Activated CD8-positive, alpha-beta T cell treated with anti-CD3 and anti-CD28 coated beads, Interleukin-2, amount 10 ng/mL, durations not matched to agents 7 days and 5 days (primary cell): ENCODE results near the gene MAGEA12. TPM values are rescaled to one million over a fixed set of nuclear protein-coding genes. Genes with fewer than 3 reads are reported as not detected.
"Not testable (repeated sequence)": the region's sequence is repeated elsewhere in the genome, so short reads cannot be mapped to it uniquely, and the experiment has no call there.

Source experiments
- ATAC-seq: fragments of 150-1000 bp; cut with Tn5 transposase; one replicate; pipeline ENCODE4 v1.10.0; 2021; ENCODE audit warnings: moderate library complexity
- CTCF ChIA-PET: fragments of 350-600 bp; sonication (Branson Sonifier 250); formaldehyde crosslinking; loops from one replicate; lab custom pipeline; 2021; ENCODE audit warnings: antibody characterized with exemption; lab: Charles Lee
- POLR2A ChIA-PET: fragments of 350-600 bp; sonication (Branson Sonifier 250); formaldehyde crosslinking; loops from one replicate; lab custom pipeline; 2021; ENCODE audit warnings: antibody characterized with exemption; lab: Charles Lee
- DNase-seq: peaks from one replicate; pipeline ENCODE4 v3.0.0-alpha.2; 2020
- H3K27ac Mint-ChIP-seq: one replicate; pipeline ENCODE4 v1.8.0; 2021; ENCODE audit warnings: mild to moderate bottlenecking, mixed read lengths
- H3K27me3 Mint-ChIP-seq: one replicate; pipeline ENCODE4 v1.8.0; 2021; ENCODE audit warnings: low read depth, mixed read lengths
- H3K36me3 Mint-ChIP-seq: one replicate; pipeline ENCODE4 v1.8.0; 2021; ENCODE audit warnings: low read depth, mixed read lengths
- H3K4me1 Mint-ChIP-seq: one replicate; pipeline ENCODE4 v1.8.0; 2021; ENCODE audit warnings: low read depth, mixed read lengths
- H3K4me3 Mint-ChIP-seq: one replicate; pipeline ENCODE4 v1.8.0; 2021; ENCODE audit warnings: mild to moderate bottlenecking, mixed read lengths
- H3K9me3 Mint-ChIP-seq: one replicate; pipeline ENCODE4 v1.8.0; 2022; ENCODE audit warnings: mixed read lengths; ENCODE audit not compliant: insufficient read depth
- total RNA-seq, 2 experiments: library from RNA; stranded (reverse); gene quantifications; one replicate each; pipeline ENCODE4 v1.2.3, GENCODE V29; 2021

MAGEA12 gene, protein sequence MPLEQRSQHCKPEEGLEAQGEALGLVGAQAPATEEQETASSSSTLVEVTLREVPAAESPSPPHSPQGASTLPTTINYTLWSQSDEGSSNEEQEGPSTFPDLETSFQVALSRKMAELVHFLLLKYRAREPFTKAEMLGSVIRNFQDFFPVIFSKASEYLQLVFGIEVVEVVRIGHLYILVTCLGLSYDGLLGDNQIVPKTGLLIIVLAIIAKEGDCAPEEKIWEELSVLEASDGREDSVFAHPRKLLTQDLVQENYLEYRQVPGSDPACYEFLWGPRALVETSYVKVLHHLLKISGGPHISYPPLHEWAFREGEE
- not detected for total RNA-seq

GRCh38 chrX:152733261-152733975 lies at the start of gene MAGEA12, which contains the start of gene CSAG1:
Gene MAGEA12, plus strand, starts transcription at chrX:152733757. Its CDS starts 2,405 bp downstream, at chrX:152736162.
Gene CSAG1, minus strand, starts transcription at chrX:152733721. Its CDS starts 1,261 bp downstream, at chrX:152732460.
- no peaks in the 10 kb centered on the region for H3K9me3 Mint-ChIP-seq
- H3K27me3 Mint-ChIP-seq = peaks cover 3% of the 10 kb centered on the region
- no peaks in the 10 kb centered on the region for H3K36me3 Mint-ChIP-seq
- no peak within 1 kb of the TSS for H3K27ac Mint-ChIP-seq
- ChIA-PET POLR2A (no interaction called here), CTCF (no interaction called here)
- H3K4me3 Mint-ChIP-seq = no peak within 1 kb of the TSS
- no peaks in the 10 kb centered on the region for H3K4me1 Mint-ChIP-seq
- no peak for ATAC-seq
- DNase-seq = no peak

GRCh38 chrX:152697952-152698931 lies 35.3 kb upstream of the MAGEA12 start, which contains the start of gene MAGEA3:
Gene MAGEA3, plus strand, starts transcription at chrX:152698794. Its CDS starts 2,039 bp downstream, at chrX:152700833.
- H3K27ac Mint-ChIP-seq, ATAC-seq, H3K36me3 Mint-ChIP-seq, H3K4me1 Mint-ChIP-seq, H3K4me3 Mint-ChIP-seq, CTCF ChIA-PET, POLR2A ChIA-PET, H3K9me3 Mint-ChIP-seq, H3K27me3 Mint-ChIP-seq, DNase-seq: not testable (repeated sequence)

DNA sequence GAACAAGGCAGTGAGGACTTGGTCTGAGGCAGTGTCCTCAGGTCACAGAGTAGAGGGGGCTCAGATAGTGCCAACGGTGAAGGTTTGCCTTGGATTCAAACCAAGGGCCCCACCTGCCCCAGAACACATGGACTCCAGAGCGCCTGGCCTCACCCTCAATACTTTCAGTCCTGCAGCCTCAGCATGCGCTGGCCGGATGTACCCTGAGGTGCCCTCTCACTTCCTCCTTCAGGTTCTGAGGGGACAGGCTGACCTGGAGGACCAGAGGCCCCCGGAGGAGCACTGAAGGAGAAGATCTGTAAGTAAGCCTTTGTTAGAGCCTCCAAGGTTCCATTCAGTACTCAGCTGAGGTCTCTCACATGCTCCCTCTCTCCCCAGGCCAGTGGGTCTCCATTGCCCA lies 33.2 kb upstream of the MAGEA12 start:
- H3K4me3 Mint-ChIP-seq, H3K9me3 Mint-ChIP-seq, H3K4me1 Mint-ChIP-seq, POLR2A ChIA-PET, CTCF ChIA-PET, DNase-seq, ATAC-seq, H3K36me3 Mint-ChIP-seq, H3K27me3 Mint-ChIP-seq, H3K27ac Mint-ChIP-seq: not testable (repeated sequence)

GRCh38 chrX:152706500-152706899 lies 27.1 kb upstream of the MAGEA12 start:
- H3K27me3 Mint-ChIP-seq, H3K36me3 Mint-ChIP-seq, POLR2A ChIA-PET, H3K9me3 Mint-ChIP-seq, H3K4me1 Mint-ChIP-seq, H3K4me3 Mint-ChIP-seq, DNase-seq, CTCF ChIA-PET, ATAC-seq, H3K27ac Mint-ChIP-seq: not testable (repeated sequence)

- ATAC-seq, H3K4me3 Mint-ChIP-seq, H3K9me3 Mint-ChIP-seq, H3K27ac Mint-ChIP-seq, DNase-seq, POLR2A ChIA-PET, H3K36me3 Mint-ChIP-seq, H3K4me1 Mint-ChIP-seq, CTCF ChIA-PET, H3K27me3 Mint-ChIP-seq: not testable (repeated sequence)
Observed at GRCh38 chrX:152709173-152709572, 24.4 kb upstream of the MAGEA12 start, which contains the start of gene CSAG2. Gene CSAG2, minus strand, starts transcription at chrX:152709273. Its CDS starts 161 bp downstream, at chrX:152709112.

DNA sequence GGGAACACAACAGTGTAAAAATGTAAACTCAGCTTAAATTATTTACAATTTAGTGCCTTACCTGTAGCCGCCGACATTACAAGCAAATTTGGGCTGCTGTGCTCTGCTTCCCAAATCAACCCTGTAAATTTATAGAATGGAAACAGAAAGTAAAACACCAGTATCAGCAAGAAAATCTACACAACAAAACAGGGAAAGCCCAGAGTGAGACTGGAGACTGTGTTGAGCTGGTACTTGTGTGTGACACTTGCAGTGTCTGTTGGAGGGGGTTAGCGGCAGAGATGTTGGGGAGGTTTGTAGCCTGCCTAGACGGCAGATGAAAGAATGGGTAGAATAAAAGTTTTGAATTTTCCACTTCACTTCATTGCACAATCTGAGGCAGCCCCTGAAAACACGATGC lies 20.4 kb upstream of the MAGEA12 start:
- H3K9me3 Mint-ChIP-seq, H3K4me3 Mint-ChIP-seq, ATAC-seq, H3K27me3 Mint-ChIP-seq, CTCF ChIA-PET, H3K27ac Mint-ChIP-seq, H3K36me3 Mint-ChIP-seq, POLR2A ChIA-PET, H3K4me1 Mint-ChIP-seq, DNase-seq: not testable (repeated sequence)

GRCh38 chrX:152713815-152714787 lies 19.5 kb upstream of the MAGEA12 start, which contains the start of gene MAGEA2B:
Gene MAGEA2B, plus strand, starts transcription at chrX:152714628. Its CDS starts 2,479 bp downstream, at chrX:152717107.
- ATAC-seq, H3K4me1 Mint-ChIP-seq, CTCF ChIA-PET, H3K27ac Mint-ChIP-seq, H3K27me3 Mint-ChIP-seq, H3K4me3 Mint-ChIP-seq, DNase-seq, H3K36me3 Mint-ChIP-seq, POLR2A ChIA-PET, H3K9me3 Mint-ChIP-seq: not testable (repeated sequence)

GRCh38 chrX:152725409-152725808 lies 8.1 kb upstream of the MAGEA12 start:
- Mint-ChIP-seq H3K4me3 (no peak overlapping the region), H3K9me3 (no peaks in the 10 kb centered on the region), H3K4me1 (no peaks in the 10 kb centered on the region), H3K27ac (no peak overlapping the region), H3K27me3 (peaks cover 3% of the 10 kb centered on the region), H3K36me3 (no peaks in the 10 kb centered on the region)
- ATAC-seq = no peak
- POLR2A ChIA-PET = no interaction called here
- CTCF ChIA-PET = no interaction called here
- DNase-seq = no peak

DNA sequence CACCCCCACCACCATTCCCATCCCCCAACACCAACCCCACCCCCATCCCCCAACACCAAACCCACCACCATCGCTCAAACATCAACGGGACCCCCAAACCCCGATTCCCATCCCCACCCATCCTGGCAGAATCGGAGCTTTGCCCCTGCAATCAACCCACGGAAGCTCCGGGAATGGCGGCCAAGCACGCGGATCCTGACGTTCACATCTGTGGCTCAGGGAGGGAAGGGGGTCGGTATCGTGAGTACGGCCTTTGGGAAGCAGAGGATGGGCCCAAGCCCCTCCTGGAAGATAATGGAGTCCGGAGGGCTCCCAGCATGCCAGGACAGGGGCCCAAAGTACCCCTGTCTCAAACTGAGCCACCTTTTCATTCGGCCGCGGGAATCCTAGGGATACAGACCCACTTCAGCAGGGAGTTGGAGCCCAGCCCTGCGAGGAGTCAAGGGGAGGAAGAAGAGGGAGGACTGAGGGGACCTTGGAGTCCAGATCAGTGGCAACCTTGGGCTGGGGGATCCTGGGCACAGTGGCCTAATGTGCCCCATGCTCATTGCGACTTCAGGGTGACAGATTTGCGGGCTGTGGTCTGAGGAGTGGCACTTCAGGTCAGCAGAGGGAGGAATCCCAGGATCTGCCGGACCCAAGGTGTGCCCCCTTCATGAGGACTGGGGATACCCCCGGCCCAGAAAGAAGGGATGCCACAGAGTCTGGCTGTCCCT lies 744 bp downstream of the MAGEA12 start:
- ATAC-seq, H3K4me1 Mint-ChIP-seq, H3K27ac Mint-ChIP-seq, DNase-seq, H3K9me3 Mint-ChIP-seq, H3K4me3 Mint-ChIP-seq, H3K27me3 Mint-ChIP-seq, H3K36me3 Mint-ChIP-seq, CTCF ChIA-PET, POLR2A ChIA-PET: not testable (repeated sequence)

- Mint-ChIP-seq H3K4me1 (no peaks in the 10 kb centered on the region), H3K27ac (no peak overlapping the region), H3K9me3 (no peaks in the 10 kb centered on the region), H3K36me3 (no peaks in the 10 kb centered on the region), H3K27me3 (no peaks in the 10 kb centered on the region), H3K4me3 (no peak overlapping the region)
- ATAC-seq (no peak), DNase-seq (no peak)
- POLR2A ChIA-PET = no interaction called here
- CTCF ChIA-PET = no interaction called here
Observed at GRCh38 chrX:152735101-152735500, 1.5 kb downstream of the MAGEA12 start.
